HG03439 (cell line): ENCODE data around the gene MN1.
"Not testable (repeated sequence)": the region's sequence is repeated elsewhere in the genome, so short reads cannot be mapped to it uniquely, and the experiment has no call there.

Experiments
- ATAC-seq: cut with Tn5 transposase; IDR thresholded peaks from one replicate; pipeline ENCODE4 v1.9.1; 2021; ENCODE audit warnings: mild to moderate bottlenecking, moderate library complexity; ENCODE audit not compliant: unreplicated experiment

MN1 gene

GRCh38 chr22:27745809-27746208 lies 55.7 kb downstream of the MN1 start:
- no peak for ATAC-seq

- ATAC-seq = no peak
These were observed 56.4 kb downstream of the MN1 start for GRCh38 chr22:27745154-27745553.

GRCh38 chr22:27744078-27744477 lies 57.5 kb downstream of the MN1 start:
- ATAC-seq = not testable (repeated sequence)

- ATAC-seq = no peak
These were observed 61.3 kb downstream of the MN1 start for GRCh38 chr22:27740202-27740748.

GRCh38 chr22:27737521-27737920 lies 64.0 kb downstream of the MN1 start:
- no peak for ATAC-seq

GRCh38 chr22:27734066-27734465 lies 67.5 kb downstream of the MN1 start:
- ATAC-seq = no peak

- no peak for ATAC-seq
These were observed 68.7 kb downstream of the MN1 start for GRCh38 chr22:27732841-27733240.

- ATAC-seq = no peak
These were observed 69.2 kb downstream of the MN1 start for GRCh38 chr22:27732391-27732790.

GRCh38 chr22:27731621-27732020 lies 69.9 kb downstream of the MN1 start:
- no peak for ATAC-seq

- no peak for ATAC-seq
These were observed 70.7 kb downstream of the MN1 start for GRCh38 chr22:27730641-27731433.

GRCh38 chr22:27729246-27729645 lies 72.3 kb downstream of the MN1 start:
- no peak for ATAC-seq

GRCh38 chr22:27727673-27728451 lies 73.7 kb downstream of the MN1 start:
- no peak for ATAC-seq

GRCh38 chr22:27726686-27727449 lies 74.7 kb downstream of the MN1 start:
- ATAC-seq = no peak

- no peak for ATAC-seq
These were observed 75.2 kb downstream of the MN1 start for GRCh38 chr22:27726331-27726685.

GRCh38 chr22:27725661-27726060 lies 75.9 kb downstream of the MN1 start:
- no peak for ATAC-seq

GRCh38 chr22:27724709-27725108 lies 76.8 kb downstream of the MN1 start:
- no peak for ATAC-seq

- ATAC-seq = no peak
These were observed 77.4 kb downstream of the MN1 start for GRCh38 chr22:27724157-27724556.

GRCh38 chr22:27723708-27724107 lies 77.8 kb downstream of the MN1 start:
- ATAC-seq = no peak

- ATAC-seq = no peak
These were observed 78.4 kb downstream of the MN1 start for GRCh38 chr22:27723158-27723557.

GRCh38 chr22:27720860-27721259 lies 80.7 kb downstream of the MN1 start:
- ATAC-seq = no peak

- ATAC-seq = no peak
These were observed 81.9 kb downstream of the MN1 start for GRCh38 chr22:27719535-27720227.
